Measurements from ENCODE around the gene FAM240B.

The FAM240B gene

DNA sequence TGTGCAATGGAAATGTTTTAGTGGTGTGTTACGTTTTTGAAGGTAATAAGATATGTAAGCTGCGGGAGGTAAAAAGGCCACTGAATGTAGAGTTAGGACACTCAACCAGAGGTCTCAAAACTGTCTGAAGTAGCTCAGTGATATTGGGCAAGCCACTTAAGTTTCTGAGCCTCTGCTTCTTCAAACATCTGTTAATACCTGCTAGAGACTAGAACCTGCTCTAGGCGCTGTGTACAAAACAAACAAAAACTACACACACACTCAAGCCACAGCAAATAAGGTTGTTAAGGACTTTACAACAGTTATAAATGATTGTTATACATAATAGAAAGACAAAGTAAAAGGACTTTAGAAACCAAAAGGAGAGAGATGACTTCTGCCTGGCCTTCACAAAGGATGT is 24.6 kb upstream of the FAM240B start:
- Histone ChIP-seq H4K20me1 (ENCODE audit: insufficient read depth, low read length, poor library complexity, severe bottlenecking) (no peaks in the 10 kb centered on the region), H3K9me2 (replicated peaks; ENCODE audit: low read depth, low read length) (no peaks in the 10 kb centered on the region), H3K4me1 (ENCODE audit: insufficient read depth, low read length, poor library complexity, severe bottlenecking) (no peaks in the 10 kb centered on the region), H3K79me2 (ENCODE audit: insufficient read depth, low read length) (no peaks in the 10 kb centered on the region), H3K9ac (ENCODE audit: low read depth, low read length, poor library complexity, severe bottlenecking) (no peak overlapping the region), H3K4me3 (ENCODE audit: low read length, poor library complexity, severe bottlenecking) (no peak overlapping the region), H3K27me3 (ENCODE audit: insufficient read depth, low read length, poor library complexity, severe bottlenecking) (no peaks in the 10 kb centered on the region), H3K4me2 (ENCODE audit: low read depth, low read length, poor library complexity, severe bottlenecking) (no peak overlapping the region), H2AFZ (ENCODE audit: low read length) (no peak overlapping the region), H3K9me3 (ENCODE audit: insufficient read depth, low read depth, low read length) (peaks cover 2% of the 10 kb centered on the region; the same call in 1 of the 2 replicates), H3F3A (ENCODE audit: low read depth) (no peaks in the 10 kb centered on the region), H3K36me3 (ENCODE audit: insufficient read depth, low read length) (no peaks in the 10 kb centered on the region)
- TF ChIP-seq, protein P1, sequence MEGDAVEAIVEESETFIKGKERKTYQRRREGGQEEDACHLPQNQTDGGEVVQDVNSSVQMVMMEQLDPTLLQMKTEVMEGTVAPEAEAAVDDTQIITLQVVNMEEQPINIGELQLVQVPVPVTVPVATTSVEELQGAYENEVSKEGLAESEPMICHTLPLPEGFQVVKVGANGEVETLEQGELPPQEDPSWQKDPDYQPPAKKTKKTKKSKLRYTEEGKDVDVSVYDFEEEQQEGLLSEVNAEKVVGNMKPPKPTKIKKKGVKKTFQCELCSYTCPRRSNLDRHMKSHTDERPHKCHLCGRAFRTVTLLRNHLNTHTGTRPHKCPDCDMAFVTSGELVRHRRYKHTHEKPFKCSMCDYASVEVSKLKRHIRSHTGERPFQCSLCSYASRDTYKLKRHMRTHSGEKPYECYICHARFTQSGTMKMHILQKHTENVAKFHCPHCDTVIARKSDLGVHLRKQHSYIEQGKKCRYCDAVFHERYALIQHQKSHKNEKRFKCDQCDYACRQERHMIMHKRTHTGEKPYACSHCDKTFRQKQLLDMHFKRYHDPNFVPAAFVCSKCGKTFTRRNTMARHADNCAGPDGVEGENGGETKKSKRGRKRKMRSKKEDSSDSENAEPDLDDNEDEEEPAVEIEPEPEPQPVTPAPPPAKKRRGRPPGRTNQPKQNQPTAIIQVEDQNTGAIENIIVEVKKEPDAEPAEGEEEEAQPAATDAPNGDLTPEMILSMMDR (conservative IDR thresholded peaks at IDR 0.05; ENCODE audit: low read length), result no peak
- TF ChIP-seq EZH2phosphoT487 (IDR thresholded peaks at IDR 0.05; ENCODE audit: borderline replicate concordance), result no peak

DNA sequence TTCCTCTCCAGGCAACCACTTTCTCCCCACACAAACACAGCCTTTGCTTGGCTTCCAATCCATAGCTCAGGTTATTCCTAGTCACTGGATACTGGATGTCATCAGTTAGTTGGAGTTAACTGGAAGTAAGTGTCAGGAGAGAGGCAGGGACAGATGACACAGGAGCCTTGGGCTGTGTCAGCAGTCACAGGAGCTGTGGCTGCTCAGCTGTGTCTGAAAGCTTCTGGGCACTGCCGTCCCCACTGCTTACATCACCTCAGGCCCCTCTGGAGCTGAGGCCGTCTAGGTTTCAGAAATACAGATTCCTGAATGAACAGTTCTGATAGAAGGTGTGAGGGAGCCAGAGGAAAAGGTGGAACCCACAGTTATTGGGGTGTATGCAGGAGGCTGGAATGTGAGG is 17.3 kb upstream of the FAM240B start:
- H3K27me3 ChIP-seq (ENCODE audit: insufficient read depth, low read length, poor library complexity, severe bottlenecking), result no peaks in the 10 kb centered on the region
- no peak overlapping the region for H3K4me3 ChIP-seq (ENCODE audit: low read length, poor library complexity, severe bottlenecking)
- H3K9me3 ChIP-seq (ENCODE audit: insufficient read depth, low read depth, low read length), result 0 out of 2 replicates have a peak, but pooled peaks cover 4% of the 10 kb centered on the region
- TF ChIP-seq EZH2phosphoT487 (IDR thresholded peaks at IDR 0.05; ENCODE audit: borderline replicate concordance), result no peak
- TF ChIP-seq, protein P1 (conservative IDR thresholded peaks at IDR 0.05; ENCODE audit: low read length), result no peak
- no peaks in the 10 kb centered on the region for H4K20me1 ChIP-seq (ENCODE audit: insufficient read depth, low read length, poor library complexity, severe bottlenecking)
- no peak overlapping the region for H3K9ac ChIP-seq (ENCODE audit: low read depth, low read length, poor library complexity, severe bottlenecking)
- no peaks in the 10 kb centered on the region for H3K79me2 ChIP-seq (ENCODE audit: insufficient read depth, low read length)
- H3K4me2 ChIP-seq (ENCODE audit: low read depth, low read length, poor library complexity, severe bottlenecking), result no peak overlapping the region
- no peak overlapping the region for H2AFZ ChIP-seq (ENCODE audit: low read length)
- H3K36me3 ChIP-seq (ENCODE audit: insufficient read depth, low read length), result no peaks in the 10 kb centered on the region
- H3K9me2 ChIP-seq (replicated peaks; ENCODE audit: low read depth, low read length), result no peaks in the 10 kb centered on the region
- H3F3A ChIP-seq (ENCODE audit: low read depth), result no peaks in the 10 kb centered on the region
- no peaks in the 10 kb centered on the region for H3K4me1 ChIP-seq (ENCODE audit: insufficient read depth, low read length, poor library complexity, severe bottlenecking)

DNA sequence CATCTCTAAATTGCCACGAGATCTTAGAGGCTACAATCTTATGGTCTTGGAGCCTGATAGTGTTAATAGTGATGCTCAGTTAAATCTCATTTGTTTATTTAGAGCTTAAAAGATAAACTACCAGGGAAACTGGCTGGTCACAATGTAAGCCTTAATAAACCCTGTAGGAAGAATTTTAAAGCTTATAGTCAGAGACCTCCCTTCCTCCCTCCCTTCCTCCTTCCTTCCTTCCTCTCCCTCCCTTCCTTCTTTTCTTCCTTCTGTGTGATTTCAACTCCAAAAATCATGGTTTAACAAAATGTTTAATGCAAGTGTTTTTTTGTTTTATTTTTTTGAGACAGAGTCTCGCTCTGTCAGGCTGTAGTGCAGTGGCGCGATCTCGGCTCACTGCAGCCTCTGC is 14.9 kb upstream of the FAM240B start:
- Histone ChIP-seq H3K27me3 (ENCODE audit: insufficient read depth, low read length, poor library complexity, severe bottlenecking) (no peaks in the 10 kb centered on the region), H3K36me3 (ENCODE audit: insufficient read depth, low read length) (no peaks in the 10 kb centered on the region)
- TF ChIP-seq, protein P1 (conservative IDR thresholded peaks at IDR 0.05; ENCODE audit: low read length), result no peak
- TF ChIP-seq EZH2phosphoT487 (IDR thresholded peaks at IDR 0.05; ENCODE audit: borderline replicate concordance), result no peak

More for the DNA sequence above, 14.9 kb upstream of the FAM240B start:
- Histone ChIP-seq H3K79me2 (ENCODE audit: insufficient read depth, low read length) (no peaks in the 10 kb centered on the region), H3F3A (ENCODE audit: low read depth) (no peaks in the 10 kb centered on the region), H2AFZ (ENCODE audit: low read length) (no peak overlapping the region), H3K4me3 (ENCODE audit: low read length, poor library complexity, severe bottlenecking) (no peak overlapping the region), H4K20me1 (ENCODE audit: insufficient read depth, low read length, poor library complexity, severe bottlenecking) (no peaks in the 10 kb centered on the region), H3K9me2 (replicated peaks; ENCODE audit: low read depth, low read length) (no peaks in the 10 kb centered on the region), H3K4me2 (ENCODE audit: low read depth, low read length, poor library complexity, severe bottlenecking) (no peak overlapping the region), H3K4me1 (ENCODE audit: insufficient read depth, low read length, poor library complexity, severe bottlenecking) (no peaks in the 10 kb centered on the region), H3K9me3 (ENCODE audit: insufficient read depth, low read depth, low read length) (0 out of 2 replicates have a peak, but pooled peaks cover 4% of the 10 kb centered on the region), H3K9ac (ENCODE audit: low read depth, low read length, poor library complexity, severe bottlenecking) (no peak overlapping the region)

All from Loucy (cell line).